Measurements from ENCODE around the gene TMEM256.

The TMEM256 gene

DNA sequence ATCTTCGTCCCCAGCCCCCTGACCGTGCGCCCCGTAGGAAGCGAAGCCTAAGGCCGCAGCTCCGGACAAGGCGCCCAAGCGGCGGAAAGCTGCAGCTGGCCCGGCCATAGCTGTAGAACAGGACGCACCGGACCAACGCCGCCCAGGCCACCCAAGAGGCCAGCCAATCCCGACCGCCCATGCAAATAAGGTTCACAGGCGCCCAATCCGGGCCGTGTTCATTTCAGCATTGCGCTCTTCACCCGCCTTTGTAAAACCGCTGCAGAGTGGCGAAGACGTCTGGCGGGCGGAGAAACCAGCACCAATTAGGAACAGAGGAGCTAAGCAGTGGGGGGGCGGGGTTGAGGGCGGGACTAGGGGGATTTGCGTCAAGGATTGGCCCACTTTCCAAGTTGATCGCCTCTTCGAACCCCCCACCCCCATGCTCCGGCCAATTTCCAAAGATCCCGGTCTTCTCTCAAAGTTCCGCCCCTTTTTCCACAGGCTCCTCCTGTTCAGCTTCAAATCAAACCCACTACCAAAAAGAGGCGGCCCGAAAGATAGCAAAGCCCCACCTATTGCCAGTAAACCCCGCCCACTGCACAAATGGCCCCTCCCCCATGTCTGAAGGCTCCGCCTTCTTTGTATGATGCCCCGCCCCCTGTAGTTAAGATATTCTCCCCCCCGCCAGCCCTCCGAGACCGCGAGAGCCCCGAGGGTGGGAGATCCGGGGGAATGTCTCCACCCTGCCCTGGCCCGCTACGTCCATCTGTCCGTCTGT, at the start of gene TMEM256:
TMEM256 (minus strand) TSS at position 121 of the 760 bp plus-strand sequence; CDS start at position 108, 13 bp downstream.
- peak within 1 kb of the TSS; percentile 69 for H3K4me3 ChIP-seq (ENCODE audit: control insufficient read depth, low read depth, low read length)
- peak; percentile 99 for DNase-seq (ENCODE audit: low read depth)
- no peak for TF ChIP-seq CTCF (conservative IDR thresholded peaks at IDR 0.05; ENCODE audit: control insufficient read depth, insufficient read depth, low read depth, low read length)

DNA sequence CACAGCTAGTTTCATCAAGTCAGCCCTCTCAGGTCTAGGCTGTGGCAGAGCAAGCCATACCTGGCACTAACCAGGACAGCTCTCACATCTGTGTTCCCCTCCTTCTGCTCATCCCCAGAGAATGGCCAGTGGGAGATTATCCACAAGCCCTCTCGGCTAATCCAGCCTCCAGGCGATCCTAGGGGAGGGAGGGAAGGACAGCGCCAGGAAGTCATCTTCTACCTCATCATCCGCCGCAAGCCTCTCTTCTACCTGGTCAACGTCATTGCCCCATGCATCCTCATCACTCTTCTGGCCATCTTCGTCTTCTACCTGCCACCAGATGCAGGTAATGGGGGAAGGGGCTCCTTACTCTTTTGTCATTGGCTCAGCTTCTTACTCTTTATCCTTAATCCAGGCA, 44.6 kb upstream of the TMEM256 start:
- TF ChIP-seq CTCF (conservative IDR thresholded peaks at IDR 0.05; ENCODE audit: control insufficient read depth, insufficient read depth, low read depth, low read length), result no peak
- no peak overlapping the region for H3K4me3 ChIP-seq (ENCODE audit: control insufficient read depth, low read depth, low read length)
- no peak for DNase-seq (ENCODE audit: low read depth)

GRCh38 chr17:7445619-7445968, 41.7 kb upstream of the TMEM256 start:
- DNase-seq (ENCODE audit: low read depth), result no peak

DNA sequence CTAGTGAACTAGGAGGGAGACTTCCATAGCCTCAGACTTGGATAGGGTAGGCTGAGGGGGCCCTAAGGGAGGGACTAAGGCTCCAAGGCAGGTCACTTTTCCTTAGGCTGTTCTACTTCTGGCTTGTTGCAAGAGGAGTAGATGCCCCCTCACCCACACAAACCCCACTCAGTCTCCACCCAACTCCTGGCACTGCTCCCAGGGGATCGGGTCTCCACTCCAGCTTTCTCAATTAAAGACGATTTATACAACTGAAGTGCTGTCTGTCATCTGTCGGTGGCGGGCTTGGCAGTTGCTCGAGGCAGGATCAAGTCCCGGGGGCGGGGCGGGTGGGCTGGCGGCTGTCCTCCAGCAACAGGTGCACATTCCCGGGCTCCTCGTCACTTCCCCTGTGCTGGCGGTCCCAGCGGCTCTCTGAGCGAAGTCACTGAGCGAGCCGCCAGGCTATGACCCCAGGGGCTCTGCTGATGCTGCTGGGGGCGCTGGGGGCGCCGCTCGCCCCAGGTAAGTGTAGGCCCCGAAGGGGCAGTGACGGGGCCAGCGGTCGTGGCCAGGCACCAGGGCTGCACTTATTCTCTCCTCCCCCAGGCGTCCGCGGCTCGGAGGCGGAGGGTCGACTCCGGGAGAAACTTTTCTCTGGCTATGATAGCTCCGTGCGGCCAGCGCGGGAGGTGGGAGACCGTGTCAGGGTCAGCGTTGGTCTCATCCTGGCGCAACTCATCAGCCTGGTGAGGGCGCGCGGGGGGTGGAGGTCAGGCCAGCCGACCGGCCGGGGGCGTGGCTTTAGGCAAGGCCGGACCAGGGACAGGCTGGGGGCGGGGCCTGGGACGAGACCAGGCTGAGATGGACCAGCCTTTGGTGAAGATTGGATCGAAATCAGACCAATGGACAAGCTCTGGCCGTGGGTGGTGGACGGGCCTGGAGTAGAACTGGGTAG, 41.1 kb upstream of the TMEM256 start, which contains the start of gene CHRNB1:
CHRNB1 (plus strand) TSS at position 380 of the 937 bp plus-strand sequence; CDS start at position 447, 67 bp downstream.
- TF ChIP-seq CTCF (conservative IDR thresholded peaks at IDR 0.05; ENCODE audit: control insufficient read depth, insufficient read depth, low read depth, low read length), result no peak
- DNase-seq (ENCODE audit: low read depth), result peak; percentile 21
- H3K4me3 ChIP-seq (ENCODE audit: control insufficient read depth, low read depth, low read length), result peak within 1 kb of the TSS; percentile 32

More at GRCh38 chr17:7445619-7445968, 41.7 kb upstream of the TMEM256 start:
- H3K4me3 ChIP-seq (ENCODE audit: control insufficient read depth, low read depth, low read length), result no peak overlapping the region
- TF ChIP-seq CTCF (conservative IDR thresholded peaks at IDR 0.05; ENCODE audit: control insufficient read depth, insufficient read depth, low read depth, low read length), result no peak

DNA sequence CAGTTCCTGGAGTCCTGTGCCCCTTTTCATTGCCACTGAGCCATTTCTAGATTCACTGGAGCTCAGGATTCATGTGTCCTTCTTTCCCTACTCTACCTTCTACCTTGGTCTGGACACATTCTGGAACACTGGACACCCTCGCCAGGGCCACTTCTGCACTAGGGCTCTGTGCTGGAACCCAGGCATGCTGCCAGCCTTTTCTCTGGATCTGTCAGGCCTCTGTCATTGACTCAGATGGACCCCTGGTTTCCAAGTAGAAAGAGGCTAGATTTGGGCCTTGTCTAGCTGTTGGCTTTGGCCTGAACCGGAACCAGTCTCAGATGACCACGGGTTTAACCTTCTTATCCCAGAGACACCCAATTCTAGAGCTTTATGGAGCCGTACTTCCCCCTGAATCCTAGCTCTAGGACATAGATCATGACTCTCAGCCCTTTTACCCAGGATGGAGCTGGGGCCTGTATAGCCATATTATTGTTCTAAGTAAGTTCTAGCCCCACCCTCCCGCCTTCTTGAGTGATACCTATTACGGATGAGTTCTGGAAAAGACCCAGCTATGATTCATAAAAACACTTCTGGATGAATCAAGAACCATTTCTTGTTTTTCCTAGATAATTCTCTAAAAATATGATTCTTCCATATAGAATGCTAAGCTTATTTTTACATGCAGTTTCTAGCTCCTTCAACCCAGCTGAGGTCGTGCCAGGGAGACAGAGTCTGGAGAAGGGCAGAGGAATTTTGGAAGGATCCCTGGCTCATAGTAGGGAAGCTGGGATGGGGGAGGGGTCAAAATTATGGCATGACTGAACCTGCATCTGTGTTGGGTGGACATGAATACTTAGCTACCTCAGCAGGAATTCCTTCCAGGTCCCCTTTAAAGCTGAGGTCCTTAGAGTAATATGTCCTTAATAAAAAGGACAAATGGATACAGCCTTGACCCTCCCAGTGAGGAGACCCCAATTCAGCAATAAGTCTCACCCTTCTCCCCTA, 39.9 kb upstream of the TMEM256 start:
- DNase-seq (ENCODE audit: low read depth), result peak; percentile 80
- no peak overlapping the region for H3K4me3 ChIP-seq (ENCODE audit: control insufficient read depth, low read depth, low read length)
- TF ChIP-seq CTCF (conservative IDR thresholded peaks at IDR 0.05; ENCODE audit: control insufficient read depth, insufficient read depth, low read depth, low read length), result no peak

DNA sequence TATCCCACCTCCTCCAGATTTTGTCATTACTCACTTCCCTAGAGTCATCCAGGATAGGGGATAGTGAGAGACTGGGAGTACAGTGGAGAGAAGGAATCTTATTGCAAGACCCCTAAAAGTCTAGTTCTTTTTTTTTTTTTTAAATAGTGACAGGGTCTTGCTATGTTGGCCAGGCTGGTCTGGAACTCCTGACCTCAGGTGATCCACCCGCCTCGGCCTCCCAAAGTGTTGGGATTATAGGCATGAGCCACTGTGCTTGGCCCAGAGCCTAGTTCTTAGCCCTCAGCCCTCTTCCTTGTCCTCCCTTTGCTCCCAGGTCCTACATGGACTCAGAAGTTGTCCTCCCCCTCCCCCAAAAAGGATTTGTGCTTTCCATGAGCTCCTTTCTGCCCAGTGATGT, 38.2 kb upstream of the TMEM256 start:
- no peak for TF ChIP-seq CTCF (conservative IDR thresholded peaks at IDR 0.05; ENCODE audit: control insufficient read depth, insufficient read depth, low read depth, low read length)
- DNase-seq (ENCODE audit: low read depth), result no peak
- no peak overlapping the region for H3K4me3 ChIP-seq (ENCODE audit: control insufficient read depth, low read depth, low read length)

Measured in fibroblast of mammary gland (primary cell).